Loucy (cell line): Measurements from ENCODE around the gene GIPC3.
A peak's percentile ranks its signal among the peaks of the same experiment; 100 is the strongest.

Source experiments
- H2AFZ ChIP-seq: fragments of 200-600 bp; sonication (generic); 2 replicates; pipeline ENCODE4 v1.6.0; 2016; ENCODE audit warnings: antibody characterized with exemption, mild to moderate bottlenecking, low read length, moderate library complexity
- H3F3A ChIP-seq: fragments of 200-600 bp; 2 replicates; pipeline ENCODE4 v1.6.0; 2016; ENCODE audit warnings: antibody characterized with exemption, low read depth, mild to moderate bottlenecking
- H3K27me3 ChIP-seq: fragments of 200-600 bp; sonication (generic); 2 replicates; pipeline ENCODE4 v1.6.1; 2014; ENCODE audit warnings: low read length, mild to moderate bottlenecking; ENCODE audit not compliant: insufficient read depth, poor library complexity, severe bottlenecking
- H3K36me3 ChIP-seq: fragments of 200-600 bp; sonication (generic); 2 replicates; pipeline ENCODE4 v1.6.1; 2016; ENCODE audit warnings: low read length; ENCODE audit not compliant: insufficient read depth
- H3K4me1 ChIP-seq: fragments of 200-600 bp; sonication (generic); 2 replicates; pipeline ENCODE4 v1.5.1; 2014; ENCODE audit warnings: low read length, mild to moderate bottlenecking; ENCODE audit not compliant: insufficient read depth, poor library complexity, severe bottlenecking
- H3K4me2 ChIP-seq: fragments of 200-600 bp; sonication (generic); 2 replicates; pipeline ENCODE4 v1.6.0; 2014; ENCODE audit warnings: antibody characterized with exemption, low read length, low read depth, mild to moderate bottlenecking; ENCODE audit not compliant: poor library complexity, severe bottlenecking
- H3K4me3 ChIP-seq: fragments of 200-600 bp; sonication (generic); 2 replicates; pipeline ENCODE4 v1.5.1; 2014; ENCODE audit warnings: low read length, mild to moderate bottlenecking, mixed read lengths; ENCODE audit not compliant: poor library complexity, severe bottlenecking
- H3K79me2 ChIP-seq: fragments of 200-600 bp; sonication (generic); 2 replicates; pipeline ENCODE4 v1.6.1; 2014; ENCODE audit warnings: low read length; ENCODE audit not compliant: insufficient read depth
- H3K9ac ChIP-seq: fragments of 200-600 bp; sonication (generic); 2 replicates; pipeline ENCODE4 v1.6.0; 2014; ENCODE audit warnings: mild to moderate bottlenecking, low read depth, low read length, moderate library complexity; ENCODE audit not compliant: poor library complexity, severe bottlenecking
- H3K9me2 ChIP-seq: fragments of 200-600 bp; sonication (generic); replicated peaks from 2 replicates; pipeline ENCODE4 v1.6.1; 2016; ENCODE audit warnings: low read depth, low read length, mixed read lengths
- H3K9me3 ChIP-seq: fragments of 200-600 bp; sonication (generic); 2 replicates; pipeline ENCODE4 v1.6.1; 2014; ENCODE audit warnings: mild to moderate bottlenecking, antibody characterized with exemption, low read length, low read depth; ENCODE audit not compliant: insufficient read depth
- H4K20me1 ChIP-seq: fragments of 200-600 bp; sonication (generic); 2 replicates; pipeline ENCODE4 v1.6.0; 2014; ENCODE audit warnings: antibody characterized with exemption, low read length, mild to moderate bottlenecking; ENCODE audit not compliant: insufficient read depth, poor library complexity, severe bottlenecking
- CTCF ChIP-seq: fragments of 200-600 bp; sonication (generic); conservative IDR thresholded peaks from 2 replicates; pipeline ENCODE4 v1.5.1; 2014; ENCODE audit warnings: mild to moderate bottlenecking, antibody characterized with exemption, low read length
- EZH2phosphoT487 ChIP-seq: fragments of 200-600 bp; IDR thresholded peaks from 2 replicates; pipeline ENCODE4 v1.6.1; 2018; ENCODE audit warnings: antibody characterized with exemption, mild to moderate bottlenecking, moderate library complexity, borderline replicate concordance

GIPC3 gene

GRCh38 chr19:3555653-3556422 lies 29.4 kb upstream of the GIPC3 start:
- H3K79me2 ChIP-seq, result peaks cover 32% of the 10 kb centered on the region; the same call in 1 of the 2 replicates
- H3K9me3 ChIP-seq, result no peaks in the 10 kb centered on the region
- no peaks in the 10 kb centered on the region for H3K36me3 ChIP-seq
- no peaks in the 10 kb centered on the region for H3F3A ChIP-seq
- H3K4me2 ChIP-seq, result peak overlapping the region; percentile 80
- no peaks in the 10 kb centered on the region for H3K27me3 ChIP-seq
- TF ChIP-seq EZH2phosphoT487, result no peak
- TF ChIP-seq CTCF, result no peak
- peak overlapping the region; percentile 83 for H3K4me3 ChIP-seq
- H3K9me2 ChIP-seq, result no peaks in the 10 kb centered on the region
- peak overlapping the region; percentile 67 for H3K9ac ChIP-seq
- H4K20me1 ChIP-seq, result peaks cover 10% of the 10 kb centered on the region
- no peak overlapping the region for H2AFZ ChIP-seq
- H3K4me1 ChIP-seq, result peaks cover 29% of the 10 kb centered on the region

GRCh38 chr19:3556423-3556977 lies 28.8 kb upstream of the GIPC3 start:
- TF ChIP-seq CTCF (no peak), EZH2phosphoT487 (no peak)
- no peak overlapping the region for H2AFZ ChIP-seq
- H3F3A ChIP-seq, result no peaks in the 10 kb centered on the region
- peak overlapping the region; percentile 67 for H3K9ac ChIP-seq
- no peaks in the 10 kb centered on the region for H3K36me3 ChIP-seq
- H3K27me3 ChIP-seq, result no peaks in the 10 kb centered on the region
- no peaks in the 10 kb centered on the region for H3K9me3 ChIP-seq
- H3K4me1 ChIP-seq, result peaks cover 29% of the 10 kb centered on the region
- peaks cover 32% of the 10 kb centered on the region; the same call in 1 of the 2 replicates for H3K79me2 ChIP-seq
- H4K20me1 ChIP-seq, result peaks cover 10% of the 10 kb centered on the region
- peak overlapping the region; percentile 80 for H3K4me2 ChIP-seq
- H3K9me2 ChIP-seq, result no peaks in the 10 kb centered on the region
- peak overlapping the region; percentile 83 for H3K4me3 ChIP-seq

GRCh38 chr19:3556978-3557460 lies 28.3 kb upstream of the GIPC3 start:
- Histone ChIP-seq H3K4me3 (peak overlapping the region; percentile 83), H3F3A (no peaks in the 10 kb centered on the region), H3K27me3 (no peaks in the 10 kb centered on the region), H3K36me3 (no peaks in the 10 kb centered on the region), H3K4me1 (peaks cover 29% of the 10 kb centered on the region), H4K20me1 (peaks cover 10% of the 10 kb centered on the region), H3K9me3 (no peaks in the 10 kb centered on the region), H3K4me2 (peak overlapping the region; percentile 80), H3K9ac (peak overlapping the region; percentile 67), H3K9me2 (no peaks in the 10 kb centered on the region), H3K79me2 (peaks cover 32% of the 10 kb centered on the region; the same call in 1 of the 2 replicates), H2AFZ (peak overlapping the region; percentile 45; the same call in 1 of the 2 replicates)
- TF ChIP-seq EZH2phosphoT487, result no peak
- TF ChIP-seq CTCF, result no peak
